ENCODE measurements around the gene ZNF594. TPM values are rescaled to one million over a fixed set of nuclear protein-coding genes. Genes with fewer than 3 reads are reported as not detected.
"Not testable (repeated sequence)": the region's sequence is repeated elsewhere in the genome, so short reads cannot be mapped to it uniquely, and the experiment has no call there.

The ZNF594 gene
- total RNA-seq, 4 donors from 2014 or later = 19.6 to 37.2 (median 25.6) TPM

DNA sequence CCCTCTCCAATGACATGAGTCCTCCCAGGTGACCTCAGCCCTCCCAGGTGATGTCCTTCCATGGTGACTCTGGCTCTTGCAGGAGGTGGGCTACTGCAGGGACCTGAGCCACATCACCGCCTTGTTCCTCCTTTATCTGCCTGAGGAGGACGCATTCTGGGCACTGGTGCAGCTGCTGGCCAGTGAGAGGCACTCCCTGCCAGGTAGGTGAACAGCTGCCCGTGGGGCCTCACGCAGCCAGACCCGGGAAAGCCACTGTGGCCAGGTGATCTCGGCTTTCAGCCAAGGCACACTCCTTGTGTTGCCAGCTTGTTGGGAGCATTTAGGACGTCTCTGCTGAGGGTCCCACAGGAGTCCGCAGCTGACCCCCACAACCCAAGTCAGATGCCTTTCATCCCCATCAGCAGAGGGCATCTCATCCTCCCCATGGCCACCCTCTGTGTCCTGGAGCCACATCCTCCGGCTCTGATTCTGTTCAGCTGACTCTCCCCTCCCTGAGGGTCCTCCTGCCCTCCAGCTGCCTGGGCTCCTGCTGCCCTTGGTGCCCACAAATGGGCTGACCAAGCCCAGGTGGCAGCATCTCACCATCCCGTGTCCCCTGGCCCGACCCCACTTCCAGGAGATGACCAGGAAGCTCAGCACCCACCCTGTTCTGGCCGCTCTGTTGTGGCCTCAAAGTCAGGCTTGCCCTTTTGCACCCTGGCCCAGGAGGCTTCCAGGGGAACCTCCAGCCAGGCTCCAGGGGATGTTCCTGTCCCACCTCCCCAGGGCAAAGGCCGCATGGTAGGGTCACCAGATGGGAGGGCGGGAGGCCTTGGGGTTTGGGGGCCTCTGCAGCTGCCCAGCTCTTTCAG is 55.7 kb downstream of the ZNF594 start:
- H3K27me3 ChIP-seq = no peaks in the 10 kb centered on the region
- H3K9me3 ChIP-seq = no peaks in the 10 kb centered on the region
- H3K4me3 ChIP-seq = no peak overlapping the region
- H3K27ac ChIP-seq = no peak overlapping the region
- H3K36me3 ChIP-seq = no peaks in the 10 kb centered on the region
- WGBS, 2 donors = 85 to 86% methylated on average over 7 to 12 of the region's 14 CpGs
- no peaks in the 10 kb centered on the region for H3K4me1 ChIP-seq
- TF ChIP-seq POLR2A (IDR thresholded peaks at IDR 0.05) (no peak), EP300 (IDR thresholded peaks at IDR 0.05) (no peak)
- TF ChIP-seq, protein P1, sequence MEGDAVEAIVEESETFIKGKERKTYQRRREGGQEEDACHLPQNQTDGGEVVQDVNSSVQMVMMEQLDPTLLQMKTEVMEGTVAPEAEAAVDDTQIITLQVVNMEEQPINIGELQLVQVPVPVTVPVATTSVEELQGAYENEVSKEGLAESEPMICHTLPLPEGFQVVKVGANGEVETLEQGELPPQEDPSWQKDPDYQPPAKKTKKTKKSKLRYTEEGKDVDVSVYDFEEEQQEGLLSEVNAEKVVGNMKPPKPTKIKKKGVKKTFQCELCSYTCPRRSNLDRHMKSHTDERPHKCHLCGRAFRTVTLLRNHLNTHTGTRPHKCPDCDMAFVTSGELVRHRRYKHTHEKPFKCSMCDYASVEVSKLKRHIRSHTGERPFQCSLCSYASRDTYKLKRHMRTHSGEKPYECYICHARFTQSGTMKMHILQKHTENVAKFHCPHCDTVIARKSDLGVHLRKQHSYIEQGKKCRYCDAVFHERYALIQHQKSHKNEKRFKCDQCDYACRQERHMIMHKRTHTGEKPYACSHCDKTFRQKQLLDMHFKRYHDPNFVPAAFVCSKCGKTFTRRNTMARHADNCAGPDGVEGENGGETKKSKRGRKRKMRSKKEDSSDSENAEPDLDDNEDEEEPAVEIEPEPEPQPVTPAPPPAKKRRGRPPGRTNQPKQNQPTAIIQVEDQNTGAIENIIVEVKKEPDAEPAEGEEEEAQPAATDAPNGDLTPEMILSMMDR (IDR thresholded peaks at IDR 0.05) = no peak
- DNase-seq (ENCODE audit: low spot score in 2 of 2) = no peak

DNA sequence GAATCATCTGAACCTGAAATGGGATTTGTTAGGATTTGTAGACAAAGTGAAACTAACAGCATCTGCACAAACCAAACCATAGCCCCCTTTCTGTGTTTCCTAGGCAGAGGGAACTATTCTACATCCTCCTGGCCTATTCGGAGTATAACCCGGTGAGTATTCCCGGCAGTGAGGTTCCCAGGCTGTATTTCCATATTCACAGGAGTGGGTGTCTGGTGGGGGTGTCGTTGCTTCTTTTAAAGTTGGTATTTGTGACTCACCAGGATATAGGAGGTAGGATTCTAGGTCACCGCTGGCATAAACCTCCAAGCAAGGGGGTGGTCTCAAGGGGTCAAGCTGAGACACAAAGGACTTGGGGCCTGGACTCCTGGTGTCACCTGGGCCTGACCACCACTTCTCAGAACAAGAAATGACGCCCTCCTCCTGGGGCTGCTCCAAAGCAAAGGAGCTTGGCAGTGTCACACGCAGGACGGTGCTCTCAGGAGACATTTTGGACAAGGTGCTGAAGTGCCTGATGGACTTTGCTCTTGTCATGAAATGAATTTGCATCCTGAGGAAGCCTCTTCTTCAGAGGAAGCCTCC is 56.4 kb downstream of the ZNF594 start:
- H3K9me3 ChIP-seq; H3K36me3 ChIP-seq; H3K27ac ChIP-seq; DNase-seq (ENCODE audit: low spot score in 2 of 2); H3K4me3 ChIP-seq; H3K4me1 ChIP-seq; H3K27me3 ChIP-seq: not testable (repeated sequence)
- 73 to 78% methylated on average over 8 of the region's 8 CpGs for WGBS, 2 donors

DNA sequence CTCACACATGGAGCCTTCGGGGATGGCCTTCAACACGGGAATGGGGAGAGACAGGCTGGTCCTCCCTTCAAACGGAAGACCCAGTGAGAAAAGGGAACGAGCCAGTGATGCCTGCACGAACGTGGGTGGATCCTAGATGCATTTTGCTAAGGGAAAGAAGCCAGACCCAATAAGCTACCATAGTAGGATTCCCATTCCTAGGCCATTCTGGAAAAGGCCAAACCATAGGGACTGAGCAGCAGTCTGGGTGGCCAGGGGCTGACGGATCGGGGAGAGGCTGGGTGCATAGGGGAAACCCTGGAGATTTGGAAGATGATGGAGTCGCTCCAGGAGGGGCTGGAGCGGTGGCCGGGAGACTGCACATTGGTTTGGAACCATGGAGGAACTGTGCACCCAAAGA is 57.1 kb downstream of the ZNF594 start:
- 84 to 85% methylated on average over 11 of the region's 11 CpGs for WGBS, 2 donors
- not testable (repeated sequence) for H3K4me3 ChIP-seq; H3K9me3 ChIP-seq; H3K4me1 ChIP-seq; DNase-seq (ENCODE audit: low spot score in 2 of 2); H3K36me3 ChIP-seq; H3K27me3 ChIP-seq; H3K27ac ChIP-seq

DNA sequence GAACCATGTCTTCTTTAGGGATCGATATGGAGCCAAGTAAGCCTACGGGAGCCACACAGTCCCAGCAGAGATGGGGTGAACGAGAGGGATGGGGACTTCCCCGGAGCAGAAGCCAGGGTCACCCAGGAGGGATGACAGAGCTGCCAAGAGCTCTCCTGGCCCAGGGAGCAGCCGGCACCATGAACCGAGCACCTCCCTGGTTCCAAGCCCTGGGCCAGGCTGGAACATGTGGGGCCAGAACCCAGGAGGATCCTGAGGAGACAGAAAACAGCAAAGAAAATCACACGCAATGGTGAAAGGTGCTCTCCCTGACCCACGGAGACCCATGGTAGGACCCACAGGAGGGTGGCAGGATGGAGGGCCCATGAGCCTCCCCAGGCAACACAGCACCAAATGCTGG is 57.7 kb downstream of the ZNF594 start:
- not testable (repeated sequence) for H3K4me3 ChIP-seq; H3K4me1 ChIP-seq; H3K27me3 ChIP-seq; H3K9me3 ChIP-seq; H3K27ac ChIP-seq; H3K36me3 ChIP-seq; DNase-seq (ENCODE audit: low spot score in 2 of 2)
- 88 to 92% methylated on average over 8 of the region's 8 CpGs for WGBS, 2 donors

DNA sequence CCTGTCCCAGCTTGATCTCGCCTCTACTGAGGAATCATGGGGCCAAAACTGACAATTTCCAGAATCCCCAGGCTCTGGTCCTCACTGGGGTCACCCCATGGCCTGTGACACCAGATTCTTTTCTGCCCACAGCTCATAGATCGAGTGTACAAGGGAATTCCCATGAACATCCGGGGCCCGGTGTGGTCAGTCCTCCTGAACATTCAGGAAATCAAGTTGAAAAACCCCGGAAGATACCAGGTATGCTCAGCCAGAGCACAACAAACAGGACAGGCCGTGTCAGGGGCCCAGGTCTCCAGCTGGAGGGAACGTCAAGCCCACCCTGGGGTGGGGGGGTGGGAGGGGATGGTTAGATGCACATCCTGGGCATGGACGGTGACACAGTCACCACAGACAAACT is 58.4 kb downstream of the ZNF594 start:
- TF ChIP-seq, protein P1 (IDR thresholded peaks at IDR 0.05) = no peak
- no peak for TF ChIP-seq EP300 (IDR thresholded peaks at IDR 0.05)
- no peak for TF ChIP-seq POLR2A (IDR thresholded peaks at IDR 0.05)
- 77 to 85% methylated on average over 8 of the region's 8 CpGs for WGBS, 2 donors

DNA sequence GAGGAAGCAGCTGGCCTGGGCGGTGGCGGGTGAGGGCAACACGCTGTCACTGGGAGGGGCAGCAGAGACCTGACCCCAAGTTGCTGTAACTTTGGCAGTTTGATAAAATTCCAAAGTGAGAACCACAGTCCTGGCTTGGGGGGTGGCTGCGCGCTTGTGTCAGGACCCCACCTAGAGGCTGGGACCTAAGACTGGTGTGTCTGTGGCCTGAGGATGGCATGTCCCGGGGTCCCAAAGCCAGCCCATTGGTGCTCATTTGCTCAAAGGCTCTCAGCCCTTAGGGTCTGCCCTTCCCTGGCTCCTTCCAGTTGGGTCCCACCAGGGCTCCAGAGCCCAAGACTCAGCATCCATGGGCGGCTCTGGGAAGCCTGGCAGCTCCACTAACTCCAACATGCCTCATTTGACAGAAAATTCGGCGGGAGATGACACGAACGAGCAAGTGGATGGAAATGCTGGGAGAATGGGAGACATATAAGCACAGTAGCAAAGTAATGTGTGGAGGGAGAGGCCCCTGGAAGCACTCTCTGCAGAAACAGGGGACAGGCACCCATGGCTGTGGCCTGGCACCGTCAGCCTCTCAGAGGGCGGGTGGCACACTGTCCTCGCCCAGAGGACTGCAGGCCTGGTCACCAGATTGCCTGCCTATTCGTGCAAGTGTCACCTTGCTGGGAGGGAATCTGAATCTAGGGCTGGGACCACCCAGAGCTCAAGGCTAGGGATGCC is 59.0 kb downstream of the ZNF594 start:
- not testable (repeated sequence) for H3K4me1 ChIP-seq; H3K9me3 ChIP-seq; H3K36me3 ChIP-seq; H3K27ac ChIP-seq; H3K27me3 ChIP-seq; DNase-seq (ENCODE audit: low spot score in 2 of 2); H3K4me3 ChIP-seq
- 88 to 90% methylated on average over 15 of the region's 15 CpGs for WGBS, 2 donors

More for the DNA sequence above, 58.4 kb downstream of the ZNF594 start:
- Histone ChIP-seq H3K27ac (no peak overlapping the region), H3K27me3 (no peaks in the 10 kb centered on the region), H3K36me3 (no peaks in the 10 kb centered on the region), H3K9me3 (no peaks in the 10 kb centered on the region), H3K4me1 (no peaks in the 10 kb centered on the region), H3K4me3 (no peak overlapping the region)
- DNase-seq (ENCODE audit: low spot score in 2 of 2) = no peak

DNA sequence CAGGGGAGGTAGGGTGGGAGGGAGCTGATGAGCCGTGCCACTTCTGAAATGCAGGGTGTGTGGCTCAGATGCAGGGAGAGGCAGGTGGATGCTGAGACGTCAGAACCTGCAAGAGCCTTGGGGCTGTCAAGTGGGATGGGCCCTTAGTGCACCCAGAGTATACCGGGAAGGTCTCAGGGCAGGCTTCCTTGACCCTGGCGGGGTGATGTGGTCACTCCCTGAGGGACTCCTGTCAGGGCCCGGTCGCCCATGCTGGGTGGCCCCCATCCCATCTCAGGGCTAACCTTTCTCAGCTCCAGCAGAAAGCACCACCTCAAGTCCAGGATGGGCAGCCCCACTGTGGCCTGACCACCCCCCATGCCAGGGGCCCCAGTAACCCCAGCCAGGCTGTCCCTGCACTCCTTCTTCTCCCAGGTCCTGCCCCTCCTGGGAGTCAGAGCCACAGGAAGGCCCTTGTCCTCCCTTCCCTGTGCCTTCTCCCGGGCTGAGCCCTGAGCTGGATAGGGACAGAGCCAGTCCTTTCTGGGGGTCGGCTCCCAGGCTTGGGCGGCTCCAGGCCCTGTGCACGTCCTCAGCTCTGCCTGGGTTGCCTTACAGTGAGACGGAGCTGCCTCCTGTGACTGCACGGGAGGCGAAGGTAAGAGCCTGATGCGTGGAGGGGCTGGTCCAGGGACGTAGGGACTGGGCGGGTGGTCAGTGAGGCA is 59.7 kb downstream of the ZNF594 start:
- H3K27ac ChIP-seq; H3K36me3 ChIP-seq; H3K27me3 ChIP-seq; H3K4me3 ChIP-seq; DNase-seq (ENCODE audit: low spot score in 2 of 2); H3K4me1 ChIP-seq; H3K9me3 ChIP-seq: not testable (repeated sequence)
- WGBS, 2 donors = 82 to 85% methylated on average over 13 to 16 of the region's 16 CpGs

Data from tibial nerve (tissue), 4 donors.